ACC112 (cell line): Measurements from ENCODE around the gene ZBTB17.
"Not testable (repeated sequence)": the region's sequence is repeated elsewhere in the genome, so short reads cannot be mapped to it uniquely, and the experiment has no call there.

Experiments used
- H2AFZ ChIP-seq: fragments of 200-600 bp; sonication (generic); one replicate; pipeline ENCODE4 v1.6.0; 2017; ENCODE audit warnings: antibody characterized with exemption, low read length; ENCODE audit not compliant: unreplicated experiment
- H3K27ac ChIP-seq: fragments of 200-600 bp; sonication (generic); 2 replicates; pipeline ENCODE4 v1.5.1; 2014; ENCODE audit warnings: low read depth, mild to moderate bottlenecking, antibody characterized with exemption, low read length, moderate library complexity
- H3K27me3 ChIP-seq: fragments of 200-600 bp; sonication (generic); 2 replicates; pipeline ENCODE4 v1.6.1; 2014; ENCODE audit warnings: mild to moderate bottlenecking, antibody characterized with exemption, low read length, moderate library complexity, mixed read lengths; ENCODE audit not compliant: insufficient read depth
- H3K36me3 ChIP-seq: fragments of 200-600 bp; sonication (generic); 2 replicates; pipeline ENCODE4 v1.6.1; 2016; ENCODE audit warnings: mild to moderate bottlenecking, antibody characterized with exemption, low read length, moderate library complexity, mixed read lengths; ENCODE audit not compliant: insufficient read depth
- H3K4me1 ChIP-seq: fragments of 200-600 bp; sonication (generic); one replicate; pipeline ENCODE4 v1.6.1; 2016; ENCODE audit warnings: low read length, mixed read lengths; ENCODE audit not compliant: insufficient read depth, unreplicated experiment, control insufficient read depth
- H3K4me3 ChIP-seq: fragments of 200-600 bp; sonication (generic); 2 replicates; pipeline ENCODE4 v1.5.1; 2014; ENCODE audit warnings: mild to moderate bottlenecking, low read depth, low read length
- H3K79me2 ChIP-seq: fragments of 200-600 bp; sonication (generic); one replicate; pipeline ENCODE4 v1.6.0; 2016; ENCODE audit warnings: low read length; ENCODE audit not compliant: control insufficient read depth, unreplicated experiment, insufficient read depth

ZBTB17 gene

DNA sequence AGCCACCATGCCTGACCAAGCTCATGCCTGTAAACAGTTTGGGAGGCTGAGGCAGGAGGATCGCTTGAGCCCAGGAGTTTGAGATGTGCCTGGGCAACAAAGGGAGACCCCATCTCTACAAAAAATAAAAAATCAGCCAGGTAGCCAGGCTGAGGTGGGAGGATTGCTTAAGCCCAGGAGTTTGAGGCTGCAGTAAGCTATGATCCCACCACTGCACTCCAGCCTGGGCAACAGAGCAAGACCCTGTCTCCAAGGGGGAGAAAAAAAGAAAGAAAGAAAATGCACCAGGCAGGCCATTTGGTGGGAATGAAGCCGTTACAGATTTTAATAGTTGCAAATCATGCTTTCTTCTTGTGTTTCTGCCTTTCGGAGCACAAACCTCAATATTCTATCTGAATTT, 62.3 kb downstream of the ZBTB17 start:
- H3K4me3 ChIP-seq, H2AFZ ChIP-seq, H3K27ac ChIP-seq, H3K27me3 ChIP-seq: not testable (repeated sequence)
- H3K79me2 ChIP-seq: peaks cover 30% of the 10 kb centered on the region
- peaks cover 14% of the 10 kb centered on the region for H3K4me1 ChIP-seq
- H3K36me3 ChIP-seq: peaks cover 19% of the 10 kb centered on the region

DNA sequence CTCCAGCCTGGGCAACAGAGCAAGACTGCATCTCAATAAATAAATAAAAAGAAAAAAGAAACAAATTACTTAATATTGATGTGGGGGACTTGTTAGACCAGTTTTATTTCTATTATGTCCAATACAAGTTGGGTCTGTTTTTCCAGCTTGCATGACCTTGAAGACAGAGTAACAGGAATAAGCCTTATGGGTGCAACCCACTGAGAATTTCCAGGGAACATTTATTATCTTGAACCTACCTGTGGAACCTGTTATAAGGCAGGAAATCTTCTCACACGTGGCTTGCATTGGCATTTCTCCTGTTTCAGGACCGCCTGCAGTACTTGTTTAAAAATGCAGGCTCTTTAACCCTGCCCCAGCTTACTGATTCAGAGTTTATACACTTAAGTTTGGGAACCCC, 64.0 kb downstream of the ZBTB17 start:
- Histone ChIP-seq H2AFZ (no peak overlapping the region), H3K79me2 (peaks cover 31% of the 10 kb centered on the region), H3K4me3 (no peak overlapping the region), H3K27me3 (no peaks in the 10 kb centered on the region), H3K4me1 (peaks cover 5% of the 10 kb centered on the region), H3K27ac (no peak overlapping the region), H3K36me3 (peaks cover 19% of the 10 kb centered on the region)

DNA sequence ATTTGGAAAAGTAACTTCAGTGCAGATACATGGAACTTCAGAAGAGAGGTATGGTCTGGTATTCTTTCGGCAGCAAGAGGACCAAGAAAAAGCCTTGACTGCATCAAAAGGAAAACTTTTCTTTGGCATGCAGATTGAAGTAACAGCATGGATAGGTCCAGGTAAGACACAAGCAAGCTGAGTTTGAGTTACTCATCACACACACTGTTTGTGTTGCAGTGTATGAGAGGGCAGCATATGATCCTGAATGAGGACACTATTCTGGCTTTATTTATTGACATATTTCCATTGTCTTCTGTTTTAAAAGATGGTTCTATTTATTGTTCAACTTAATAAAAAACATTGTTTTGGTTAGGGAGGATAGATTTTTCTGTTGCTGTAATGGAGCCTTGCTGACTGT, 64.8 kb downstream of the ZBTB17 start:
- no peak overlapping the region for H3K27ac ChIP-seq
- no peak overlapping the region for H2AFZ ChIP-seq
- H3K4me3 ChIP-seq: no peak overlapping the region
- peaks cover 19% of the 10 kb centered on the region for H3K36me3 ChIP-seq
- peaks cover 27% of the 10 kb centered on the region for H3K79me2 ChIP-seq
- no peaks in the 10 kb centered on the region for H3K27me3 ChIP-seq
- H3K4me1 ChIP-seq: no peaks in the 10 kb centered on the region

DNA sequence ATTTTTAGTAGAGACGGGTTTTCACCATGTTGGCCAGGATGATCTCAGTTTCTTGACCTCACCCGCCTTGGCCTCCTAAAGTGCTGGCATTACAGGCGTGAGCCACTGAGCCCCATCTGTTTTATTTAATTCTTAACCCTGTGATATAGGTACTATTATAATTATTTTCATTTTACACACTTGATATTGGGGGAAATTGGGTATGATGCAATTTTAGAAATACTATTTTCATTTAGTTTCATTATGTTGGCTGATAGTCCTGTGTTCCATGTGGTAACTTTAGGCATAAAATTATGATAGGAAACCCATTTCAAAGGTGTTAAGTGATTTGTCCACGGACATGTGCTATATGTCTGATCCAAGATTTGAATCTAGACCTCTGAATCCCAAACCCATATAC, 67.3 kb downstream of the ZBTB17 start:
- Histone ChIP-seq H3K4me3 (no peak overlapping the region), H3K79me2 (peaks cover 43% of the 10 kb centered on the region), H3K36me3 (peaks cover 8% of the 10 kb centered on the region)

DNA sequence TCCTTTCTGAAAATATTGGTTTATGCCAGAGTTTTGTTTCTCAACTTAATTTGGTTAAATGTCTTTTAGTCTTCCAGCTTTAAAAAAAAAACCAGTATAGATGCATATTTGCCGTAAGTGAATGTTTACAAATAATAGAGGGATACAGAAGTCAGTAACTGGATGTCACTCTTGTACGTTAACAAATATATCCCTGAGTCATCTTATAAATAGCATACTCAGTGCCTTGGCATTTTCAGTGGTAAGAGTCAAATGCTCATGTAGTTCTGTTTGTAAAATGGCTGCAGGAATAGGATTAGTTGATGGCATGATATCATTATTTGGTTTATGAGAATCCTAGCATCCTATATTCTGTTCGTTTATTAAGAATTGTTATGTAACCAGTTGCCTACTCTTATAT, 73.0 kb downstream of the ZBTB17 start:
- no peaks in the 10 kb centered on the region; the same call in none of the 2 replicates for H3K36me3 ChIP-seq
- H3K27ac ChIP-seq: peak overlapping the region; percentile 60
- H3K4me1 ChIP-seq: peaks cover 27% of the 10 kb centered on the region
- H3K79me2 ChIP-seq: peaks cover 61% of the 10 kb centered on the region
- H3K4me3 ChIP-seq: no peak overlapping the region
- no peaks in the 10 kb centered on the region for H3K27me3 ChIP-seq
- no peak overlapping the region for H2AFZ ChIP-seq

More for the DNA sequence above, 67.3 kb downstream of the ZBTB17 start:
- Histone ChIP-seq H2AFZ (no peak overlapping the region), H3K27me3 (no peaks in the 10 kb centered on the region), H3K4me1 (peaks cover 3% of the 10 kb centered on the region), H3K27ac (no peak overlapping the region)

DNA sequence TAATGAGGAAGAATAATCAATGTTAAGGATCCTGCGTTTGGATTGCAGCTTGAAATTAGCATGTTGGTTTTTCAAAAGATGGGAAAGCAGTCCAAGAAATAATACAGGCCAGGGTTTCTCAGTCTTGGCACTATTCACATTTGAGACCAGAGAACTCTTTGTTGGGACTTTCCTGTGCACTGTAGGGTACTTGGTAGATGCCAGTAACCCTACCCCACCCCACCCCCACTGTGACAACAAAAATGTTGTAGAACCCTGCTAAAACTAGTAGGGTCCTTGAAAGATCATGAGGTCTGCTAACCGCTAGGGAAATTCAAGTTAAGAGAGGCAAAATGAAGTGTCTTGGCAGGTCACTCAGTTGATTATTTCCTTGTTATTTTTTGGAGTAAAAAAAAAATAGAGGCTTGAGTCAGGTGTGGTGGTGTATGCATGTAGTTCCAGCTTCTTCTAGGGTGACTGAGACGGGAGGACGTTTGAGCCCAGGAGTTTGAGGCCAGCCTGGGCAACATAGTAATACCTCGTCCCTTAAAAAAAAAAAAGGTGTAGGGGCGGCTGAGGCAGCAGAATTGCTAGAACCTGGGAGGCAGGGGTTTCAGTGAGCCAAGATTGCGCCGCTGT, 75.1 kb downstream of the ZBTB17 start:
- H2AFZ ChIP-seq: no peak overlapping the region
- peak overlapping the region; percentile 49; the same call in 1 of the 2 replicates for H3K27ac ChIP-seq
- H3K27me3 ChIP-seq: no peaks in the 10 kb centered on the region
- no peaks in the 10 kb centered on the region; the same call in 1 of the 2 replicates for H3K36me3 ChIP-seq
- H3K79me2 ChIP-seq: peaks cover 66% of the 10 kb centered on the region
- peaks cover 27% of the 10 kb centered on the region for H3K4me1 ChIP-seq
- H3K4me3 ChIP-seq: no peak overlapping the region

DNA sequence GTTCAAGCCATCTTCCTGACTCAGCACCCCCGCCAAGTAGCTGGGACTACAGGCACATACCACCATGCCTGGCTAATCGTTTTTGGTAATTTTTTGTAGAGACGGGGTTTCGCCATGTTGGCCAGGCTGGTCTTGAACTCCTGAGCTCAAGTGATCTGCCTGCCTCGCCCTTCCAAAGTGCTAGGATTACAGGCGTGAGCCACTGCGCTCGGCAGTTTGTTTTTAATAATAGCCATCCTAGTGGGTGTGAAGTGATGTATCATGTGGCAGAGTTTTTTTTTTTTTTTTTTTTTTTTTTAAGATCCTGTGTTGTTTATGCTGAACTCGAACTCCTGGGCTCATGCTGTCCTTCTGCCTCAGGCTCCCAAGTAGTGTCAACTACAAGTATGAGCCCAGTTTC, 76.6 kb downstream of the ZBTB17 start:
- Histone ChIP-seq H3K27me3 (no peaks in the 10 kb centered on the region), H3K27ac (no peak overlapping the region), H2AFZ (no peak overlapping the region), H3K36me3 (no peaks in the 10 kb centered on the region; the same call in 1 of the 2 replicates), H3K79me2 (peaks cover 62% of the 10 kb centered on the region), H3K4me3 (no peak overlapping the region), H3K4me1 (peaks cover 27% of the 10 kb centered on the region)

DNA sequence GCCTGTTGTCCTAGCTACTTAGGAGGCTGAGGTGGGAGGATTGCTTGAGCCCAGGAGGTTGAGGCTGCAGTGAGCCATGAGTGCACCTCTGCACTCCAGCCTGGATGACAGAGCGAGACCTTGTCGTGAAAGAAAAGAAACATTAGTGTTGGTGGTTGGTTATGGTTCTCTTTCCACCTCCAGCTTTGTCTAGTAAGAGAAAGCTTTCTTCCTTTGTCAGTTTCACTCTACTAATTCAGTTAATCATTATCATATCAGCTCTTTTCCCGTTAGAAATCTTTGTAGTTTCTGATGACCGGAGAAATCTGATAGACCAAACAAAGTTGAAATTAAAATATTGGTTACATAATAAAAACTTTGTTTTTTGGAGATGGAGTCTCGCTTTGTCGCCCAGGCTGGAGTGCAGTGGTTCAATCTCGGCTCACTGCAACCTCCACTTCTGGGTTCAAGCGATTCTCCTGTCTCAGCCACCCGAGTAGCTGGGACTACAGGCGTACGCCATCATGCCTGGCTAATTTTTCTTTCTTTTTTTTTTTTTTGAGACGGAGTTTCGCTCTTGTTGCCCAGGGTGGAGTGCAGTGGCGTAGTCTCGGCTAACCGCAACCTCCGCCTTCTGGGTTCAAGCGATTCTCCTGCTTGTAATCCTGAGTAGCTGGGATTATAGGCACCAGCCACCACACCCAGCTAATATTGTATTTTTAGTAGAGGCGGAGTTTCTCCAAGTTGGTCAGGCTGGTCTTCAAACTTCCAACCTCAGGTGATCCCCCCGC, 78.9 kb downstream of the ZBTB17 start:
- H3K27me3 ChIP-seq, H3K27ac ChIP-seq, H3K36me3 ChIP-seq, H3K4me3 ChIP-seq, H2AFZ ChIP-seq, H3K4me1 ChIP-seq: not testable (repeated sequence)
- H3K79me2 ChIP-seq: peaks cover 61% of the 10 kb centered on the region

DNA sequence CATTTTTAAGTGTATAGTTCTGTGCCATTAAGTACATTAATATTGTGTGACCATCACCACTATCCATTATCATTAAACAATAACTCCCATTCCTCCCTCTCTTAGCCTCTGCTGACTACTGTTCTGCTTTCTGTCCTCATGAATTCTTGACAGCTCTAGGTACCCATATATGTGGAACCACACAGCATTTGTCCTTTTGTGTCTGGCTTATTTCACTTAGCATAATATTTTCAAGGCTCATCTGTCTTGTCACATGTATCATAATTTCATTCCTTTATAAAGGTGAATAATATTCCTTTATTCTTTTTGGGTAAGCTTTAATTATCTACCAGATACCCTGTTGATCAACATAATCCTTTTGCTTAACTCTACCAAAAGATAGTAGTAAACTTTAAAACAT, 80.7 kb downstream of the ZBTB17 start:
- Histone ChIP-seq H3K79me2 (peaks cover 64% of the 10 kb centered on the region), H3K4me3 (no peak overlapping the region), H3K4me1 (no peaks in the 10 kb centered on the region), H3K27ac (no peak overlapping the region), H3K27me3 (no peaks in the 10 kb centered on the region), H2AFZ (no peak overlapping the region), H3K36me3 (no peaks in the 10 kb centered on the region; the same call in 1 of the 2 replicates)

DNA sequence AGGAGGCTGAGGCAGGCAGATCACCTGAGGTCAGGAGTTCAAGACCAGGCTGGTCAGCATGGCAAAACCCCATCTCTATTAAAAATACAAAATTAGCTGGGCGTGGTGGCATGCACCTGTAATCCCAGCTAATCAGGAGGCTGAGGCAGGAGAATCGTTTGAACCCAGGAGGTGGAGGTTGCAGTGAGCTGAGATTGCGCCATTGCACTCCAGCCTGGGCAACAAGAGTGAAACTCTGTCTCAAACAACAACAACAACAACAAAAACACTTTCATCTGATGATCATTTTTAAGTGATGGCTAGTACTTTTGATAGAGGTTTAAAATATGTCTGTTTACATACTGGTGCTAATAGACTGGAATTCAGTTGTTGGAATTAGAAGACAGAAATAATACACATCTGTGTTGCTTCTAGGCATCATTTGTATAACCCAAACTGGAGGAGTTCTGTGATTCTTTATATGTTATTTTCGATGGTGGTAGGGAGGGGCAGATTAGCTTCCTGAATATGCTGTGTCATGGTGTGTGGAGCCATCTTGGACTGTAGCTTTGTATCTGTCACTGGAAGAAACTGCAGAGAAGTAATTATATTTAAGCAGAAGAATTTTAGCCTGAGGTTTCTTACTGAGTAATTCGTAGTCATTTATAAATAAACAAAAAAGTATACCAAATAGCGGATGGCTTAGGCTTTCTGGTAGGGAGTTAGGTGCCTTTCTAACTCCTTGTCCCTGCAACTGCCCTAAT, 82.9 kb downstream of the ZBTB17 start:
- H3K4me3 ChIP-seq, H2AFZ ChIP-seq, H3K27me3 ChIP-seq, H3K4me1 ChIP-seq, H3K36me3 ChIP-seq: not testable (repeated sequence)
- Histone ChIP-seq H3K79me2 (peaks cover 70% of the 10 kb centered on the region), H3K27ac (peak overlapping the region; percentile 49)
